Measurements from ENCODE around the gene ACAD10.

Gene ACAD10

GRCh38 chr12:111792155-111792855 lies 106.5 kb downstream of the ACAD10 start:
- H3K27me3 ChIP-seq (ENCODE audit: control insufficient read depth, insufficient read depth, low read length) = no peaks in the 10 kb centered on the region
- H3K4me3 ChIP-seq (ENCODE audit: low read length) = no peak overlapping the region
- peaks cover 48% of the 10 kb centered on the region for H3K36me3 ChIP-seq (ENCODE audit: control insufficient read depth, insufficient read depth, low read length)
- no peak overlapping the region for H3K9ac ChIP-seq (ENCODE audit: low read length)
- H3K4me1 ChIP-seq (ENCODE audit: control insufficient read depth, insufficient read depth, low read length) = no peaks in the 10 kb centered on the region
- H3K27ac ChIP-seq (ENCODE audit: low read depth, low read length) = peak overlapping the region; percentile 27

- Histone ChIP-seq H3K36me3 (ENCODE audit: control insufficient read depth, insufficient read depth, low read length) (peaks cover 47% of the 10 kb centered on the region), H3K27ac (ENCODE audit: low read depth, low read length) (peak overlapping the region; percentile 10), H3K27me3 (ENCODE audit: control insufficient read depth, insufficient read depth, low read length) (no peaks in the 10 kb centered on the region), H3K9ac (ENCODE audit: low read length) (no peak overlapping the region), H3K4me1 (ENCODE audit: control insufficient read depth, insufficient read depth, low read length) (no peaks in the 10 kb centered on the region), H3K4me3 (ENCODE audit: low read length) (no peak overlapping the region)
Observed at GRCh38 chr12:111792856-111793235, 107.0 kb downstream of the ACAD10 start.

- H3K9ac ChIP-seq (ENCODE audit: low read length) = no peak overlapping the region
- peaks cover 35% of the 10 kb centered on the region for H3K36me3 ChIP-seq (ENCODE audit: control insufficient read depth, insufficient read depth, low read length)
- no peak overlapping the region for H3K27ac ChIP-seq (ENCODE audit: low read depth, low read length)
- H3K27me3 ChIP-seq (ENCODE audit: control insufficient read depth, insufficient read depth, low read length) = no peaks in the 10 kb centered on the region
- no peaks in the 10 kb centered on the region for H3K4me1 ChIP-seq (ENCODE audit: control insufficient read depth, insufficient read depth, low read length)
- no peak overlapping the region for H3K4me3 ChIP-seq (ENCODE audit: low read length)
Observed at GRCh38 chr12:111798182-111798581, 112.3 kb downstream of the ACAD10 start.

- Histone ChIP-seq H3K36me3 (ENCODE audit: control insufficient read depth, insufficient read depth, low read length) (peaks cover 34% of the 10 kb centered on the region), H3K4me1 (ENCODE audit: control insufficient read depth, insufficient read depth, low read length) (no peaks in the 10 kb centered on the region), H3K27ac (ENCODE audit: low read depth, low read length) (no peak overlapping the region), H3K9ac (ENCODE audit: low read length) (no peak overlapping the region), H3K27me3 (ENCODE audit: control insufficient read depth, insufficient read depth, low read length) (no peaks in the 10 kb centered on the region), H3K4me3 (ENCODE audit: low read length) (no peak overlapping the region)
Observed at GRCh38 chr12:111799758-111800157, 113.9 kb downstream of the ACAD10 start.

GRCh38 chr12:111803038-111803626 lies 117.3 kb downstream of the ACAD10 start:
- Histone ChIP-seq H3K4me3 (ENCODE audit: low read length) (no peak overlapping the region), H3K36me3 (ENCODE audit: control insufficient read depth, insufficient read depth, low read length) (peaks cover 34% of the 10 kb centered on the region), H3K27ac (ENCODE audit: low read depth, low read length) (no peak overlapping the region), H3K9ac (ENCODE audit: low read length) (no peak overlapping the region), H3K27me3 (ENCODE audit: control insufficient read depth, insufficient read depth, low read length) (no peaks in the 10 kb centered on the region), H3K4me1 (ENCODE audit: control insufficient read depth, insufficient read depth, low read length) (no peaks in the 10 kb centered on the region)

- H3K4me1 ChIP-seq (ENCODE audit: control insufficient read depth, insufficient read depth, low read length) = no peaks in the 10 kb centered on the region
- H3K27ac ChIP-seq (ENCODE audit: low read depth, low read length) = no peak overlapping the region
- H3K9ac ChIP-seq (ENCODE audit: low read length) = no peak overlapping the region
- H3K27me3 ChIP-seq (ENCODE audit: control insufficient read depth, insufficient read depth, low read length) = no peaks in the 10 kb centered on the region
- peaks cover 37% of the 10 kb centered on the region for H3K36me3 ChIP-seq (ENCODE audit: control insufficient read depth, insufficient read depth, low read length)
- H3K4me3 ChIP-seq (ENCODE audit: low read length) = no peak overlapping the region
Observed at GRCh38 chr12:111803851-111804250, 118.0 kb downstream of the ACAD10 start.

GRCh38 chr12:111806304-111806703 lies 120.5 kb downstream of the ACAD10 start:
- H3K36me3 ChIP-seq (ENCODE audit: control insufficient read depth, insufficient read depth, low read length) = peaks cover 35% of the 10 kb centered on the region
- no peaks in the 10 kb centered on the region for H3K4me1 ChIP-seq (ENCODE audit: control insufficient read depth, insufficient read depth, low read length)
- no peak overlapping the region for H3K27ac ChIP-seq (ENCODE audit: low read depth, low read length)
- no peak overlapping the region for H3K4me3 ChIP-seq (ENCODE audit: low read length)
- no peaks in the 10 kb centered on the region for H3K27me3 ChIP-seq (ENCODE audit: control insufficient read depth, insufficient read depth, low read length)
- H3K9ac ChIP-seq (ENCODE audit: low read length) = no peak overlapping the region
